Measurements from ENCODE around the gene MRC1.

Gene MRC1

DNA sequence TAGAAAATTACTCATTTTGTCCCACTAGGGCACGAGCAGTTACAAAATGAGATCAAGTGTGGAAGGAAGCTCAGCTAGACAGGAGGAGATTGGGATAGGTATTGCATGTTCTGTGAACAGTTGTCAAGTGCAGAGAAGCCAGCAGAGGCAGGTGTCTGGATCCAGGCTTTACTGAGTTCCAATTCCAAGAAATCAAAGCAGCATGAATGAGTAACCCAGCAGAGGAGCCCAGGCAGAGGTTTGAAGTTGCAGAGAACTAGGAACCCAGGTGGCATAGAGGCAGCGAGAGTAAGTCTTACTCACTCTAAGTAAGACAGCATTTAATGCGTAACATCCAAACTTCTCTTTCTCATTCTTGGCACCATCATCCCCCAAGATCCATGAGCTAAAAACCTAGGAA is 11.8 kb downstream of the MRC1 start:
- Histone ChIP-seq H3K9me3 (ENCODE audit: low read length) (no peaks in the 10 kb centered on the region), H3K27me3 (ENCODE audit: insufficient read depth, low read length) (no peaks in the 10 kb centered on the region), H3K27ac (ENCODE audit: low read depth, low read length, poor library complexity, severe bottlenecking) (no peak overlapping the region), H3K9ac (ENCODE audit: low read length) (no peak overlapping the region), H3F3A (ENCODE audit: insufficient read depth, low read length) (no peaks in the 10 kb centered on the region), H2AFZ (ENCODE audit: low read length) (no peak overlapping the region), H3K9me2 (ENCODE audit: low read depth, low read length) (no peaks in the 10 kb centered on the region), H3K36me3 (ENCODE audit: insufficient read depth, low read length) (no peaks in the 10 kb centered on the region), H3K79me2 (ENCODE audit: insufficient read depth, low read length) (no peaks in the 10 kb centered on the region), H3K4me2 (ENCODE audit: low read length) (no peak overlapping the region), H3K4me1 (ENCODE audit: insufficient read depth, low read length, severe bottlenecking) (no peaks in the 10 kb centered on the region), H4K20me1 (ENCODE audit: insufficient read depth, low read length) (no peaks in the 10 kb centered on the region), H3K4me3 (ENCODE audit: low read depth, low read length, poor library complexity, severe bottlenecking) (no peak overlapping the region)
- TF ChIP-seq, protein P1, sequence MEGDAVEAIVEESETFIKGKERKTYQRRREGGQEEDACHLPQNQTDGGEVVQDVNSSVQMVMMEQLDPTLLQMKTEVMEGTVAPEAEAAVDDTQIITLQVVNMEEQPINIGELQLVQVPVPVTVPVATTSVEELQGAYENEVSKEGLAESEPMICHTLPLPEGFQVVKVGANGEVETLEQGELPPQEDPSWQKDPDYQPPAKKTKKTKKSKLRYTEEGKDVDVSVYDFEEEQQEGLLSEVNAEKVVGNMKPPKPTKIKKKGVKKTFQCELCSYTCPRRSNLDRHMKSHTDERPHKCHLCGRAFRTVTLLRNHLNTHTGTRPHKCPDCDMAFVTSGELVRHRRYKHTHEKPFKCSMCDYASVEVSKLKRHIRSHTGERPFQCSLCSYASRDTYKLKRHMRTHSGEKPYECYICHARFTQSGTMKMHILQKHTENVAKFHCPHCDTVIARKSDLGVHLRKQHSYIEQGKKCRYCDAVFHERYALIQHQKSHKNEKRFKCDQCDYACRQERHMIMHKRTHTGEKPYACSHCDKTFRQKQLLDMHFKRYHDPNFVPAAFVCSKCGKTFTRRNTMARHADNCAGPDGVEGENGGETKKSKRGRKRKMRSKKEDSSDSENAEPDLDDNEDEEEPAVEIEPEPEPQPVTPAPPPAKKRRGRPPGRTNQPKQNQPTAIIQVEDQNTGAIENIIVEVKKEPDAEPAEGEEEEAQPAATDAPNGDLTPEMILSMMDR (IDR thresholded peaks at IDR 0.05; ENCODE audit: low read length): no peak
- TF ChIP-seq EZH2 (IDR thresholded peaks at IDR 0.05; ENCODE audit: borderline replicate concordance, low read length): no peak

DNA sequence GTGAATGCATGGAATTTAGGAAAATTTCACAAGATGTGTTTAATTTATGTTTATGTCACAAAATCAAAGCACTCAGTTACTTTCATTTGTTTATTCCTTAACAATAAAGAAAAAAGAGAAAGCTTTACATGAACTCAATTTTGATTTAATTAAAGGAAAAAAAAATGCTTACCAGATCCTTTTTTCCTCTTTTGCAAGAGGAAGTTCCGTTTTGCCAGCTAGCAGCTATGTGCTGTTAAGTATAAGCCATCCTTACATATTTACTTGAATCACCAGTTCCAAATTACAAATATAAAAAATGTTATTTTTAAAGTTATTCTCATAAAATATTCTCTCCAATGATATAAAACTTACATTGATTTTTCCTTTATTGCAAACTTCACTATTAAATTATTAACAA is 12.7 kb downstream of the MRC1 start:
- H3K9me2 ChIP-seq (ENCODE audit: low read depth, low read length): no peaks in the 10 kb centered on the region
- H3K9ac ChIP-seq (ENCODE audit: low read length): no peak overlapping the region
- no peak overlapping the region for H2AFZ ChIP-seq (ENCODE audit: low read length)
- no peaks in the 10 kb centered on the region for H3K9me3 ChIP-seq (ENCODE audit: low read length)
- no peaks in the 10 kb centered on the region for H3K4me1 ChIP-seq (ENCODE audit: insufficient read depth, low read length, severe bottlenecking)
- H3K79me2 ChIP-seq (ENCODE audit: insufficient read depth, low read length): no peaks in the 10 kb centered on the region
- no peak overlapping the region for H3K4me3 ChIP-seq (ENCODE audit: low read depth, low read length, poor library complexity, severe bottlenecking)
- H3K27ac ChIP-seq (ENCODE audit: low read depth, low read length, poor library complexity, severe bottlenecking): no peak overlapping the region
- no peaks in the 10 kb centered on the region for H3F3A ChIP-seq (ENCODE audit: insufficient read depth, low read length)
- H3K4me2 ChIP-seq (ENCODE audit: low read length): no peak overlapping the region
- H3K27me3 ChIP-seq (ENCODE audit: insufficient read depth, low read length): no peaks in the 10 kb centered on the region
- no peaks in the 10 kb centered on the region for H4K20me1 ChIP-seq (ENCODE audit: insufficient read depth, low read length)
- TF ChIP-seq, protein P1 (IDR thresholded peaks at IDR 0.05; ENCODE audit: low read length): no peak
- TF ChIP-seq EZH2 (IDR thresholded peaks at IDR 0.05; ENCODE audit: borderline replicate concordance, low read length): no peak
- no peaks in the 10 kb centered on the region for H3K36me3 ChIP-seq (ENCODE audit: insufficient read depth, low read length)

DNA sequence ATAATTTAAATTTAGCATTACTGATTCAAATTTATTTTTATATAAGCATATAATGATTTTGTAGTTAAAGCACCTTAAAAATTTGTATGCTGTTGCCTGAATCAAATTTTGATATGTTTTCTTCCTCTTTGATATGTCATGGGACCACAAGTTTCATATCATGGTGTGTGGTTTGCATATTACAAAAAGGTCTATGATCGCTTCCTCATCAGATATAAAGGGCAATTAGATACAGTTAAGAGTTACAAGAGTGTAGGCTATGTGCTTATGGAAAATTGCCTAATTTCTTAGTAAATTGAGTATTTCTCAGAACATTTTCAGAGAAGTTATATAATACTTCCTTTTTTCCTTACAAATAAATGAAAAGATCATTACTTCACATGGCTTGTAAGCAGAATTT is 22.2 kb downstream of the MRC1 start:
- no peak overlapping the region for H3K27ac ChIP-seq (ENCODE audit: low read depth, low read length, poor library complexity, severe bottlenecking)
- no peak overlapping the region for H2AFZ ChIP-seq (ENCODE audit: low read length)
- H3K4me2 ChIP-seq (ENCODE audit: low read length): no peak overlapping the region
- no peaks in the 10 kb centered on the region for H3F3A ChIP-seq (ENCODE audit: insufficient read depth, low read length)
- TF ChIP-seq, protein P1 (IDR thresholded peaks at IDR 0.05; ENCODE audit: low read length): no peak
- no peak for TF ChIP-seq EZH2 (IDR thresholded peaks at IDR 0.05; ENCODE audit: borderline replicate concordance, low read length)
- no peaks in the 10 kb centered on the region for H3K9me3 ChIP-seq (ENCODE audit: low read length)
- no peak overlapping the region for H3K4me3 ChIP-seq (ENCODE audit: low read depth, low read length, poor library complexity, severe bottlenecking)
- no peaks in the 10 kb centered on the region for H3K36me3 ChIP-seq (ENCODE audit: insufficient read depth, low read length)
- H4K20me1 ChIP-seq (ENCODE audit: insufficient read depth, low read length): no peaks in the 10 kb centered on the region
- no peak overlapping the region for H3K9ac ChIP-seq (ENCODE audit: low read length)
- no peaks in the 10 kb centered on the region for H3K4me1 ChIP-seq (ENCODE audit: insufficient read depth, low read length, severe bottlenecking)
- no peaks in the 10 kb centered on the region for H3K79me2 ChIP-seq (ENCODE audit: insufficient read depth, low read length)
- no peaks in the 10 kb centered on the region for H3K9me2 ChIP-seq (ENCODE audit: low read depth, low read length)
- H3K27me3 ChIP-seq (ENCODE audit: insufficient read depth, low read length): no peaks in the 10 kb centered on the region

All from OCI-LY1 (cell line).